Measurements from ENCODE around the gene PRKAR1B. TPM values are rescaled to one million over a fixed set of nuclear protein-coding genes. Genes with fewer than 3 reads are reported as not detected.

Gene PRKAR1B
- total RNA-seq, 1 experiment from 2014 or later, result 62.0 TPM

GRCh38 chr7:605661-606450 is 121.2 kb downstream of the PRKAR1B start:
- intact Hi-C loops (cut with micrococcal nuclease; ENCODE audit: unreplicated experiment) (no loop called here), in situ Hi-C loops (cut with HindIII; ENCODE audit: low pct_unique_long_range_greater_than_20kb, low sequenced_read_pairs) (no loop called here)
- TF ChIP-seq SIN3A (IDR thresholded peaks at IDR 0.05; ENCODE audit: borderline replicate concordance, insufficient read depth, low read depth, low read length) (no peak), CTCF (IDR thresholded peaks at IDR 0.05) (no peak), POLR2AphosphoS5 (IDR thresholded peaks at IDR 0.05; ENCODE audit: low read depth, low read length) (no peak), TCF7L2 (IDR thresholded peaks at IDR 0.05; ENCODE audit: low read depth, low read length) (no peak), REST (IDR thresholded peaks at IDR 0.05; ENCODE audit: insufficient read depth in 1 of 2, low read depth in 2 of 2, low read length in 1 of 2) (no peak)

GRCh38 chr7:604884-605531 is 122.1 kb downstream of the PRKAR1B start:
- Histone ChIP-seq H3K4me3 (ENCODE audit: low read depth in 2 of 2, low read length in 2 of 2) (no peak overlapping the region), H3K27me3 (ENCODE audit: control insufficient read depth, insufficient read depth, low read length) (no peaks in the 10 kb centered on the region), H3K9me3 (ENCODE audit: control insufficient read depth, insufficient read depth, low read depth, low read length) (no peaks in the 10 kb centered on the region), H3K4me1 (ENCODE audit: control insufficient read depth, insufficient read depth, low read length) (no peaks in the 10 kb centered on the region; the same call in 1 of the 2 replicates), H3K27ac (ENCODE audit: low read length) (no peak overlapping the region), H3K36me3 (ENCODE audit: control insufficient read depth, insufficient read depth, low read length) (no peaks in the 10 kb centered on the region)
- in situ Hi-C loops (cut with HindIII; ENCODE audit: low pct_unique_long_range_greater_than_20kb, low sequenced_read_pairs), result no loop called here
- ChIA-PET POLR2A (no interaction called here), CTCF (no interaction called here)
- no TSS peak for BruUV-seq (replicated peaks)
- TF ChIP-seq POLR2AphosphoS5 (IDR thresholded peaks at IDR 0.05; ENCODE audit: low read depth, low read length), result no peak
- TF ChIP-seq TCF7L2 (IDR thresholded peaks at IDR 0.05; ENCODE audit: low read depth, low read length), result no peak
- TF ChIP-seq REST (IDR thresholded peaks at IDR 0.05; ENCODE audit: insufficient read depth in 1 of 2, low read depth in 2 of 2, low read length in 1 of 2), result no peak
- TF ChIP-seq SIN3A (IDR thresholded peaks at IDR 0.05; ENCODE audit: borderline replicate concordance, insufficient read depth, low read depth, low read length), result no peak
- TF ChIP-seq CTCF (IDR thresholded peaks at IDR 0.05), result no peak
- intact Hi-C loops (cut with micrococcal nuclease; ENCODE audit: unreplicated experiment), result no loop called here
- no peak for ATAC-seq
- no peak for DNase-seq (ENCODE audit: low read depth, low spot score)

More at GRCh38 chr7:605661-606450, 121.2 kb downstream of the PRKAR1B start:
- BruUV-seq (replicated peaks), result no TSS peak
- ChIA-PET CTCF (no interaction called here), POLR2A (no interaction called here)
- no peaks in the 10 kb centered on the region for H3K27me3 ChIP-seq (ENCODE audit: control insufficient read depth, insufficient read depth, low read length)
- no peaks in the 10 kb centered on the region for H3K36me3 ChIP-seq (ENCODE audit: control insufficient read depth, insufficient read depth, low read length)
- no peak overlapping the region for H3K4me3 ChIP-seq (ENCODE audit: low read depth in 2 of 2, low read length in 2 of 2)
- H3K9me3 ChIP-seq (ENCODE audit: control insufficient read depth, insufficient read depth, low read depth, low read length), result no peaks in the 10 kb centered on the region
- H3K27ac ChIP-seq (ENCODE audit: low read length), result no peak overlapping the region
- no peak for DNase-seq (ENCODE audit: low read depth, low spot score)
- no peaks in the 10 kb centered on the region; the same call in 1 of the 2 replicates for H3K4me1 ChIP-seq (ENCODE audit: control insufficient read depth, insufficient read depth, low read length)
- ATAC-seq, result no peak
